SU-DHL-6 (cell line): ENCODE results near the gene P4HB.

Source experiments
- H2AFZ ChIP-seq: fragments of 200-600 bp; sonication (generic); 2 replicates; pipeline ENCODE4 v1.6.1; 2014; ENCODE audit warnings: low read depth, mild to moderate bottlenecking, moderate library complexity, mixed read lengths, antibody characterized with exemption, low read length; ENCODE audit not compliant: severe bottlenecking
- H3F3A ChIP-seq: fragments of 200-600 bp; shearing (Covaris generic); 2 replicates; pipeline ENCODE4 v1.6.0; 2016; ENCODE audit warnings: antibody characterized with exemption, mild to moderate bottlenecking; ENCODE audit not compliant: insufficient read depth
- H3K27ac ChIP-seq: fragments of 200-600 bp; sonication (generic); 2 replicates; pipeline ENCODE4 v1.5.1; 2016; ENCODE audit warnings: low read depth, mild to moderate bottlenecking, low read length, moderate library complexity, mixed read lengths
- H3K27me3 ChIP-seq: fragments of 200-600 bp; sonication (generic), shearing (Covaris generic); 2 replicates; pipeline ENCODE4 v1.6.0; 2014; ENCODE audit warnings: mild to moderate bottlenecking, low read length
- H3K36me3 ChIP-seq: fragments of 200-600 bp; sonication (generic); 2 replicates; pipeline ENCODE4 v1.6.1; 2014; ENCODE audit warnings: mild to moderate bottlenecking, low read length, mixed read lengths
- H3K4me2 ChIP-seq: fragments of 300-600, 200-600 bp; shearing (Covaris generic), sonication (generic); 2 replicates; pipeline ENCODE4 v1.6.0; 2014; ENCODE audit warnings: low read length, low read depth, mild to moderate bottlenecking; ENCODE audit not compliant: poor library complexity, severe bottlenecking
- H3K4me3 ChIP-seq: fragments of 200-600 bp; sonication (generic); 2 replicates; pipeline ENCODE4 v1.5.1; 2014; ENCODE audit warnings: antibody characterized with exemption, low read length, mild to moderate bottlenecking, mixed read lengths; ENCODE audit not compliant: insufficient read depth, poor library complexity, severe bottlenecking
- H3K79me2 ChIP-seq: fragments of 200-600 bp; sonication (generic); 2 replicates; pipeline ENCODE4 v1.6.1; 2014; ENCODE audit warnings: mild to moderate bottlenecking, low read length, moderate library complexity; ENCODE audit not compliant: insufficient read depth
- H3K9ac ChIP-seq: fragments of 200-600 bp; sonication (generic); 2 replicates; pipeline ENCODE4 v1.7.0; 2014; ENCODE audit warnings: mild to moderate bottlenecking, low read length
- H3K9me2 ChIP-seq: fragments of 200-600 bp; sonication (generic); replicated peaks from 2 replicates; pipeline ENCODE4 v1.6.1; 2014; ENCODE audit warnings: low read length; ENCODE audit not compliant: insufficient read depth
- H3K9me3 ChIP-seq: fragments of 200-600 bp; sonication (generic); 2 replicates; pipeline ENCODE4 v1.6.1; 2014; ENCODE audit warnings: low read length, mixed read lengths; ENCODE audit not compliant: insufficient read depth
- H4K20me1 ChIP-seq: fragments of 200-600 bp; sonication (generic); 2 replicates; pipeline ENCODE4 v1.6.1; 2014; ENCODE audit warnings: low read depth, mild to moderate bottlenecking, antibody characterized with exemption, low read length, moderate library complexity, mixed read lengths
- CTCF ChIP-seq: fragments of 200-600 bp; sonication (generic); IDR thresholded peaks from one replicate; pipeline ENCODE4 v1.5.1; 2017; ENCODE audit warnings: antibody characterized with exemption, mild to moderate bottlenecking, low read length, moderate library complexity; ENCODE audit not compliant: insufficient read depth, poor library complexity, severe bottlenecking
- EZH2phosphoT487 ChIP-seq: fragments of 200-600 bp; sonication (generic), shearing (Covaris generic); conservative IDR thresholded peaks from 2 replicates; pipeline ENCODE4 v1.6.1; 2018; ENCODE audit warnings: mild to moderate bottlenecking, antibody characterized with exemption, low read length, moderate library complexity, mixed read lengths

The P4HB gene

DNA sequence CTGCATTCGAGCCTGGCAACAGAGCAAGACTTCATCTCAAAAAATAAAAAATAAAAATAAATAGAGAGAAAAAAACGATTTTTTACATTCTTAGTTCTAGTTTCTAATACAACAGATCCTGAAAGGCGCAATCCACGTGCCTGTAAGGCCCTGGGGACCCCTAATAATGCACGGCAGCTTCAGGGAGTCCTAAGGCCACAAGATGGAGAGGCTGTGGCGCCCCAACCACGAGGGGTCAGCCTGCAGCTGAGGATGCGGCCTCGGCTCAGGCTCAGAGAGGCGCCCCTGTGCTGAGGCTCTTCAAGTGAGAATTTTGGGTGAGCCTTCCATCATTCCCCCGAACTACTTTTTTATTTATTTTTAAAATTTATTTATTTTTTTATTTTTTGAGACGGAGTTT, 10.9 kb downstream of the P4HB start:
- no peak for TF ChIP-seq EZH2phosphoT487
- TF ChIP-seq CTCF, result no peak
- Histone ChIP-seq H3K4me3 (no peak overlapping the region), H3K4me2 (no peak overlapping the region), H3K36me3 (peaks cover 5% of the 10 kb centered on the region; the same call in 1 of the 2 replicates), H4K20me1 (no peaks in the 10 kb centered on the region), H3K9me2 (no peaks in the 10 kb centered on the region), H3K9me3 (no peaks in the 10 kb centered on the region), H3K9ac (no peak overlapping the region), H3K27ac (no peak overlapping the region), H3F3A (no peaks in the 10 kb centered on the region), H3K27me3 (no peaks in the 10 kb centered on the region), H3K79me2 (peaks cover 3% of the 10 kb centered on the region; the same call in 1 of the 2 replicates), H2AFZ (no peak overlapping the region)

- no peak for TF ChIP-seq CTCF
- no peak for TF ChIP-seq EZH2phosphoT487
- no peaks in the 10 kb centered on the region for H3F3A ChIP-seq
- 0 out of 2 replicates have a peak, but pooled peaks cover 3% of the 10 kb centered on the region for H3K79me2 ChIP-seq
- H3K9ac ChIP-seq, result no peak overlapping the region
- no peaks in the 10 kb centered on the region for H3K9me3 ChIP-seq
- no peak overlapping the region for H2AFZ ChIP-seq
- H3K4me3 ChIP-seq, result no peak overlapping the region
- no peaks in the 10 kb centered on the region for H3K36me3 ChIP-seq
- no peak overlapping the region for H3K27ac ChIP-seq
- no peaks in the 10 kb centered on the region for H3K27me3 ChIP-seq
- H3K4me2 ChIP-seq, result no peak overlapping the region
- H4K20me1 ChIP-seq, result no peaks in the 10 kb centered on the region
- H3K9me2 ChIP-seq, result no peaks in the 10 kb centered on the region
Observed at GRCh38 chr17:81846743-81847689, 13.3 kb downstream of the P4HB start.

DNA sequence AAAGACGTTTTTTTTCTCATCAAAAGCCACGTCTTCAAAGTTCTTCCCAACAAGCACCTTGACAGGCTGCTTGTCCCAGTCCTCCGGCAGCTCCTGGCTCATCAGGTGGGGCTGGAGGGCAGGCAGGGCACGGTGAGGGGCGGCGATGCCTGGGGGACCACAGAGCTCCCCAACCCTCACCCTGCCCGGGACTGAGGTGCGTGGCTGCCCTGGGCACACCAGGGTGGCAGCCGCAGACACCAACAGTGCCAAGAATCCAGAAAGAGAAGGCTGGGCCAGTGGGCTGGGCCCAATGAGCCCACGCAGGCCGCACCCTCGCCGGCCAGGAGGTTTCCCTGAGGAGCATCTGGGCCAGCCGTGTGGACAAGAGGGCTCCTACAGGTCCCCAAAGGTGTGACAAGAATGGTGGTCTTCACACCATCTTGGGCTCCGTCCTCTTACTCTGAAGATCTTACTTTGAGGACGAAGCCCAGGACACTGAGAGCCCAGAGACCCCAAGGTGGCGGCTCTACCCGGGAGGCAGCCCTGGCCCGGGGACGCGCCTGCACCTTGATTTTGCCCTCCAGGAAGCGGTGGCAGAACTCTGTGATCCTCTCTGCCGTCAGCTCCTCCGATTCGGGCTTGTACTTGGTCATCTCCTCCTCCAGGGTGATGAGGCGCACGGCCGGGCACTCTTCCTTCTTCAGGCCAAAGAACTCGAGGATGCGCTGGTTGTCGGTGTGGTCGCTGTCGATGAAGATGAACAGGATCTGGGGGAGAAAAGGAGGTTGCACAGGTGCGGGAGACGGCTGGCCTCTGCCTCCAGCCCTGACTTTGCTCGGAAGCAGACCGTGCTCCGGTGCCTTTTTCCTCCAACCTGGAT, 14.2 kb downstream of the P4HB start:
- H3K36me3 ChIP-seq, result no peaks in the 10 kb centered on the region
- no peak overlapping the region for H3K27ac ChIP-seq
- TF ChIP-seq EZH2phosphoT487 (no peak), CTCF (no peak)
- no peak overlapping the region for H3K9ac ChIP-seq
- H3F3A ChIP-seq, result no peaks in the 10 kb centered on the region
- 0 out of 2 replicates have a peak, but pooled peaks cover 3% of the 10 kb centered on the region for H3K79me2 ChIP-seq
- no peaks in the 10 kb centered on the region for H3K27me3 ChIP-seq
- no peaks in the 10 kb centered on the region for H4K20me1 ChIP-seq
- H3K9me2 ChIP-seq, result no peaks in the 10 kb centered on the region
- no peaks in the 10 kb centered on the region for H3K9me3 ChIP-seq
- no peak overlapping the region for H3K4me3 ChIP-seq
- no peak overlapping the region for H2AFZ ChIP-seq
- no peak overlapping the region for H3K4me2 ChIP-seq
